NCI-H2227 treated with DMSO at 0.1 percent for 48 hours (cell line): ENCODE measurements around the gene TMEFF2.
A peak's percentile ranks its signal among the peaks of the same experiment; 100 is the strongest.

Experiments
- DNase-seq: peaks from one replicate; lab custom pipeline; 2025; lab: John Stamatoyannopoulos, UW

Gene TMEFF2

DNA sequence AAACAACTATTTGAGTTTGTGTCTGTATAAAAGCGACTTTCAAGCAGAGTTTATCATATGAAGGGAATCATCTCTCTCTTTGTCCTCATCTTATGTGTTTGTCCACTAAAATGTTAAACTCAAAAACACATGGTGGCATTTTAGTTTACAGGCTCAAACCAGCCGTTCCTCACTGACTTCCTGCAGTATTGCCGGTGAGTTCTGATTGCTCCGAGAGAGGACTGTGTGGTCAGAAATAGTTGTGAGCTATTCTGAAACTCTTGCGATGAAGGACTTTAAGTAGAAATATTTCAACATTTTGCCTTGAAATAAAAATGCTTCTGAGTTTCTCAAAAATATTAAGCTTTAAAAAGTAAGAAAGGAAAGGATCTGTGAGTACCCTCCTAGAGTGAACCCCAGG is 184.7 kb downstream of the TMEFF2 start:
- DNase-seq = no peak

GRCh38 chr2:192007581-192008228 is 187.0 kb downstream of the TMEFF2 start:
- DNase-seq = peak; percentile 39

- peak; percentile 88 for DNase-seq
Observed at GRCh38 chr2:192005211-192005610, 189.5 kb downstream of the TMEFF2 start.

- DNase-seq = no peak
Observed at GRCh38 chr2:192004188-192004963, 190.4 kb downstream of the TMEFF2 start.

- DNase-seq = no peak
Observed at GRCh38 chr2:192002418-192002817, 192.3 kb downstream of the TMEFF2 start.

DNA sequence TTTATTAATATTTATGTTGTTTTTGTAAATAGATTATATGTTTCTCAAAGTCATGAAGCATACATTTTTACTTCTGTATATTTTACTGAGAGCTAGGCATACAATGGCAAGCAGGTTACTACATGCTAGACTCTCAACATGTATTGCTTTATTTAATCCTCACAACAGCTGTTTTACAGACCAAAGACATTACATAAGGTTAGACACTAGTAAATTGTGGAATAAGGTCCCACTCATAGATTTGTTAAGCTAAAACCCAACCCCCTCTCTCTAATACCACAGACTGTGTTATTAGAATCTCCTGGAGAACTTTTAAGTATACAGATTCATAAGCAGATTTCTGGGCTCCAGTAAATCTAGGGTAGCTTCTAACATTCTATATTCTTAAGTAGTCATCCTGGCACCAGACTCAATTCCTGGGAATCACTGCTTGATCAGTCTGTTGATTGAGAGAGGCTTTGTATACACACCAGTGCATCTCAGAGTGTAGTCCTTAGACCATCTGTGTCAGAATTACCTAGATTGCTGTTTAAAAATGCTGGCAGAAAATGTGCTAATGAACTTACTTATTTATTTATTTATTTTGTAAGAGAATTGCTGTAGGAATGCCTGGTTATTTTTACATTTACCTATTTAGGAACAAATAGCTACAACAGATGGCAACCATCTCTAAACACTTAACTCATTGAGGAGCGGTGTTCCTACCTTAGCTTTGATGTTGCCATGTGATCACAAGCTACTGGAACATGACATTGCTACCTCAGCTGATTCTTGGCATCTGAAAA is 194.3 kb downstream of the TMEFF2 start:
- DNase-seq = no peak

GRCh38 chr2:191999101-191999841 is 195.5 kb downstream of the TMEFF2 start:
- DNase-seq = no peak

GRCh38 chr2:191995285-191995684 is 199.4 kb downstream of the TMEFF2 start:
- DNase-seq = no peak

GRCh38 chr2:191994749-191995148 is 200.0 kb downstream of the TMEFF2 start:
- DNase-seq = no peak

- DNase-seq = no peak
Observed at GRCh38 chr2:191991442-191991841, 203.3 kb downstream of the TMEFF2 start.

DNA sequence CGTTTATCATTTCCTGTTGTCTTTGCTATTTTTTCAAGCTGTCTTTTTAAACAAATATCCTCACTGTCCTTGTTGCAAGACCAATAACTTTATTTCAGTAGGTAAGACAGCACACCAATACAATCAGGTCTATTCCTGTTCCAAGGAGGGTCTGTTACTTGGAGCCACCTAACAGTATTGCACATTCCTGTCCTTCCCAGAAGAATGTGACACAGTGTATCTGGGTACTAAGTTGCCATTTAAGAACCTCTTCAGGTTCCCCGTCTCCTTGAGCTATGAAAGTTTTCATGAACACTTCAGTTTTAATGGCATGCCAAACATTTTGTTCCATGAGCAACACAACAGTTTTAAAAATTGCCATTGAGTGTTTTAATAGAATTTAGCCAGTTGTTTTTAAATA is 209.0 kb downstream of the TMEFF2 start:
- no peak for DNase-seq

DNA sequence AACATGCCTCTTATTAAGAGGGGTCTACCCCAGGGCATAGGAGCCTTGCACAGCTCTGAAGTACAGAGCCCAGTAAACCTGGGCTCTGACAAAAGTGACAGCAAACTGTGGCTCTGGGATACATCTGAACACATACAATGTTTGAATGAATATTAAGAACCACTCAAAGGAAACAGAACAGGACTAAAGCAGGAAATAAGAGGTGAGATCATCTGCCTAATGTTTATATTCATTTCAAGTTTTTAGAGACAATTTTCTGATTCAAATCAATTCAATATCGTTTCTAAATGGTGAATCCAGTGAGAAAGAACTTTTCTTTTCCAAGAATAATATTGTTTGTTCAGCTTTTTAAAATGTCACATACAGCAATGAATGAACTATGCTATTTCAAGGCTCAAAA is 211.1 kb downstream of the TMEFF2 start:
- no peak for DNase-seq

- no peak for DNase-seq
Observed at GRCh38 chr2:191983186-191983585, 211.5 kb downstream of the TMEFF2 start.

DNA sequence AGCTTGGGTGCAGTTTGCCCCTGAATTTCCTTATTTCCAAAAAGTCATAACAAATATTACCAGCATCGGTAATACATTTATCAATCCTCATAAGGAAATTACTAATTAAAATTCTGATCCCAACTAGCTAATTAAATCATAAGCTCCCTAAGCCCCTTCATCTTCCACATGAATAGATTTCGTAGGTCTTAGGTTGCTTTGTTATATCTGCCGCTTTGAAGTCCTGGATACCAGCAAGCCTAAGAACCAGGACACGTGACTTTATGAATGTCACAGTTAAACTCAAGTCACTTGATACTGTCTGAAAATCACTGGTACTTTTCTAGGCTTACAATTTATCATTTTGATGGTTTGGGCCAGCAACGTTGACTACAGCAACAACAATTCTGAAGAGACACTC is 213.0 kb downstream of the TMEFF2 start:
- DNase-seq = no peak

- no peak for DNase-seq
Observed at GRCh38 chr2:191980483-191980882, 214.2 kb downstream of the TMEFF2 start.

GRCh38 chr2:191979221-191979730 is 215.5 kb downstream of the TMEFF2 start:
- DNase-seq = no peak

GRCh38 chr2:191977754-191978153 is 217.0 kb downstream of the TMEFF2 start:
- no peak for DNase-seq

GRCh38 chr2:191976436-191976835 is 218.3 kb downstream of the TMEFF2 start:
- no peak for DNase-seq

GRCh38 chr2:191974676-191975075 is 220.1 kb downstream of the TMEFF2 start:
- DNase-seq = no peak

GRCh38 chr2:191970867-191971266 is 223.9 kb downstream of the TMEFF2 start:
- DNase-seq = no peak

- DNase-seq = no peak
Observed at GRCh38 chr2:191968120-191968519, 226.6 kb downstream of the TMEFF2 start.

DNA sequence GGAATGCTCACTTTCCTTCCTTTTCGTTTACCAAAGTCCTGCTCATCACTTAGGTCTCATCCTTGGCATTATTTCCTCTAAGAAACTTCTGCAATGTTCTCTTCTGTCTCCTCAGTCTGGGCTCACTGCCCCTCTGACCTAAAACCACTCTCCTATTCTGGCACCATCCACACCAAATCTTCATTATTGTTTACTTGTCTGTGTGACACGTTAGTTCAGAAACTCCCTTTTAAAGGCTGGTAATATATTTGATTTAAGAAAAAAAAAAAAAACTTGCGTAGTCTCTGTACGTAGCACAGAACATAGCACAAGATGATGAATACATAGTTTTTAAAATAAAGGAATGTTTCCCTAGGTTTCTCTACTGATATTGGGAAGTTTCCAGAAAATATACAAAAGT is 229.0 kb downstream of the TMEFF2 start:
- DNase-seq = no peak
